ENCODE data around the gene PNLIPRP2. TPM values are rescaled to one million over a fixed set of nuclear protein-coding genes. Genes with fewer than 3 reads are reported as not detected.

Gene PNLIPRP2
- total RNA-seq, 6 experiments from 2014 or later = not detected

DNA sequence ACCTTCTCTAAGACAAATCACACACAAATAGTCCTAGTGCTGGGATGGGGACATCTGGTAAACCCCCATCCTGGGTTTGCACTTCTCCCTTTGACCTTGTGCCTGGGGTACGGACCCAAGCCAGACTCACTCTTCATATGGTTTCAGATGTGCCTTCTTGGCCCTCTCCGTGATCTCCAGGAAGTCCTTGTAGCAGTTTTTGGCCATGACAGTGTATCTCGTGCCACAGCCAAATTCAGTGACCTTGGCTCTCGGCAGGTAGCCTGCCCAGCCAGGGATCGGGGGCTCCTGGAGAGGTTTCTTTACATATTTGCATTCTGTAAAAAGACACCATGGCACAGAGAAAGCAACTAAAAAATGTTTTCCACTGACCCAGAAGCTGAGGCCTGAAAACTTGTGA is 43.9 kb downstream of the PNLIPRP2 start:
- Mint-ChIP-seq H3K27ac (no peak overlapping the region), H3K27me3 (ENCODE audit: insufficient read depth) (peaks cover 9% of the 10 kb centered on the region), H3K4me3 (no peak overlapping the region), H3K9me3 (no peaks in the 10 kb centered on the region), H3K4me1 (ENCODE audit: low read depth) (peaks cover 12% of the 10 kb centered on the region), H3K36me3 (ENCODE audit: low read depth) (no peaks in the 10 kb centered on the region)
- no peak for DNase-seq
- TF ChIP-seq, protein P1, sequence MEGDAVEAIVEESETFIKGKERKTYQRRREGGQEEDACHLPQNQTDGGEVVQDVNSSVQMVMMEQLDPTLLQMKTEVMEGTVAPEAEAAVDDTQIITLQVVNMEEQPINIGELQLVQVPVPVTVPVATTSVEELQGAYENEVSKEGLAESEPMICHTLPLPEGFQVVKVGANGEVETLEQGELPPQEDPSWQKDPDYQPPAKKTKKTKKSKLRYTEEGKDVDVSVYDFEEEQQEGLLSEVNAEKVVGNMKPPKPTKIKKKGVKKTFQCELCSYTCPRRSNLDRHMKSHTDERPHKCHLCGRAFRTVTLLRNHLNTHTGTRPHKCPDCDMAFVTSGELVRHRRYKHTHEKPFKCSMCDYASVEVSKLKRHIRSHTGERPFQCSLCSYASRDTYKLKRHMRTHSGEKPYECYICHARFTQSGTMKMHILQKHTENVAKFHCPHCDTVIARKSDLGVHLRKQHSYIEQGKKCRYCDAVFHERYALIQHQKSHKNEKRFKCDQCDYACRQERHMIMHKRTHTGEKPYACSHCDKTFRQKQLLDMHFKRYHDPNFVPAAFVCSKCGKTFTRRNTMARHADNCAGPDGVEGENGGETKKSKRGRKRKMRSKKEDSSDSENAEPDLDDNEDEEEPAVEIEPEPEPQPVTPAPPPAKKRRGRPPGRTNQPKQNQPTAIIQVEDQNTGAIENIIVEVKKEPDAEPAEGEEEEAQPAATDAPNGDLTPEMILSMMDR (IDR thresholded peaks at IDR 0.05) = no peak

DNA sequence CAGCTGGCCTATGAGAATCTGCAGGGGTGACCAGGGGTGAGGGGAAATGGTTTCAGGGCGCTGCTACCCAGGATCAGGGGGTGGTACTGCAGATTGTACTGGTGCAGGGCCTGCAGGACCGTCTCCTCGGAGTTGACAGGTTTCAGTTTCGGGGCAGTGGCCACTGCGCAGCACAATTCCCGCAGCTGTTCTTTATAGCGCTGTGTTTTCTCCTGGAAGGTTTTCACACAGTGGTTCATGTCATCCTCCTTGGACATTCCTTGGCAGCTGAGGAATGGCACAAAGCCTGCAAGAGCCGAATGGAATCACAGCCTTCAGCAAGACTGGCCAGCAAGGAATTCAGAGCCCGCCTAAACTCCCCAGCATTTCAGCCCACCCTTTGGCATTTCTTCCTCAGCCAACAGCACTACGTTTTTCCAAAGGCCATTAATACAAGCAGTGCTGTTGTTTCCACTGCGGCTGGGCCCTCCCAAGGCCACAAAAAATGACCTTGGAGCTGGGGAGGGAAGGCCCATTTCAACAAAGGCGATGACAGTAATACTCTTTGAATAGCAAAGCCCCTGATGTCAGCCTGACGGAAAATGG is 44.9 kb downstream of the PNLIPRP2 start:
- Mint-ChIP-seq H3K4me3 (no peak overlapping the region), H3K27ac (no peak overlapping the region), H3K36me3 (ENCODE audit: low read depth) (no peaks in the 10 kb centered on the region), H3K9me3 (no peaks in the 10 kb centered on the region), H3K27me3 (ENCODE audit: insufficient read depth) (peaks cover 9% of the 10 kb centered on the region), H3K4me1 (ENCODE audit: low read depth) (peaks cover 17% of the 10 kb centered on the region)
- no peak for DNase-seq
- TF ChIP-seq, protein P1 (IDR thresholded peaks at IDR 0.05) = no peak

DNA sequence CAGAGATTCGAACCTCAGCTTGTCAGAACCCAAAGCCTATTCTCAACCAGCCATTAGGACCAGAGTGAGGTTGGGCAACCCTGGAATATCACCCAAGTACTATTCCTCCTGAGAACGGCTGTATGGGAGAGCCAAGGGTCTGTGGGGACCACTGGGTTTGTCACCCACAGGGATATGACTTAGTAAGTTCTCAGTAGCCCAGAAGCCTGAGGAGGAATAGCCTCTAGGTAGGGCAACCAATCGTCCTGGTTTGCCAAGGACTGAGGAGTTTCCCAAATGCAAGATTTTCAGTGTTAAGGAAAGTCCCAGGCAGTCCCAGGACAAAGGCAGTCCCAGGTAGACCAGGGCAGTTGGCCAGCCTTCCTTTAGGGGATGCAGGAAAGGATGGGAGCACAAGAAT is 46.7 kb downstream of the PNLIPRP2 start:
- no peaks in the 10 kb centered on the region for H3K9me3 Mint-ChIP-seq

DNA sequence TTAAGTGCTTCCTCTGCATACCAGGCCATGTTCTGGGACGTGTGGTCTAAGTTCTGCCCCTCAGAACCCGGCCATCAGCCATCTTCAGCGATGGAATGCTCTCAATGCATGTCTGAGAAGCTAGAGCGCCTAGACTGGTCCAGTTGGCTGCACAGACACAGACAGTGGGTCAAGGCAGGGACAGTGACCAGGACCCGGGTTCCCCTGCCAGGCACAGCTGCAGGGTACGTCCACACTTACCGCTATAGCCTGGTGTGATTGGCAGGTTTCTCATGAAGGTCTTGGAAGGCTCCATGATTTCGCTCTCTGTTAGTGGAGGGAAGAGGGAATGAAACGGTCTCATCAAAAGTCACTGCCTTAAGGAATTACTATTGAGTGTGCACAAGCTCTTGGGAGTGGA is 47.3 kb downstream of the PNLIPRP2 start:
- Mint-ChIP-seq H3K9me3 (no peaks in the 10 kb centered on the region), H3K4me3 (no peak overlapping the region), H3K4me1 (ENCODE audit: low read depth) (peaks cover 37% of the 10 kb centered on the region), H3K36me3 (ENCODE audit: low read depth) (no peaks in the 10 kb centered on the region), H3K27ac (no peak overlapping the region), H3K27me3 (ENCODE audit: insufficient read depth) (peaks cover 4% of the 10 kb centered on the region)
- TF ChIP-seq, protein P1 (IDR thresholded peaks at IDR 0.05) = no peak
- DNase-seq = no peak

More for the DNA sequence above, 46.7 kb downstream of the PNLIPRP2 start:
- Mint-ChIP-seq H3K27ac (no peak overlapping the region), H3K4me1 (ENCODE audit: low read depth) (peaks cover 35% of the 10 kb centered on the region), H3K36me3 (ENCODE audit: low read depth) (no peaks in the 10 kb centered on the region), H3K4me3 (no peak overlapping the region), H3K27me3 (ENCODE audit: insufficient read depth) (peaks cover 7% of the 10 kb centered on the region)
- TF ChIP-seq, protein P1 (IDR thresholded peaks at IDR 0.05) = no peak
- no peak for DNase-seq

DNA sequence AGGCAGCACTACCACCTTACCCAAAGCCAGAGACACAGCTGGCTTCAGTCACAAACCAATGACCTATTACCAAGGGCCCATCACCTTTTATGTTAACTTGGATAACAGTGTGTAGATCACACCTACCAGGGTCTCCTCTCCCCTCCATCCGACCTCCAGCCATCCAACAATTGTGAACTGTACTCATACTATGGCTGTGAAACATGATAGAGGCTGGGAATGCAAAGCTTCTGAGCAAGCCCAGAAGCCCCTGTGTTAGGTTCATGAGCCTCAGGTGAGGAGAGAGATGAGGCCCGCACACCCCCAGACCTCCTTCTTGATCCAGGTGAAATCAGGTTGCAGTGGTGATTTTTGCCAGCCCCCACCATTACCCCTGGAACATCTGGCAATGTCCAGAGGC is 47.7 kb downstream of the PNLIPRP2 start:
- TF ChIP-seq, protein P1 (IDR thresholded peaks at IDR 0.05) = no peak
- Mint-ChIP-seq H3K4me3 (no peak overlapping the region), H3K9me3 (no peaks in the 10 kb centered on the region), H3K4me1 (ENCODE audit: low read depth) (peaks cover 37% of the 10 kb centered on the region), H3K27ac (no peak overlapping the region), H3K36me3 (ENCODE audit: low read depth) (0 out of 2 replicates have a peak, but pooled peaks cover 2% of the 10 kb centered on the region), H3K27me3 (ENCODE audit: insufficient read depth) (peaks cover 4% of the 10 kb centered on the region)
- DNase-seq = no peak
